Uterus (tissue), 2 donors: ENCODE data around the gene KIFC1.

Source experiments
- POLR2A ChIP-seq, 2 donors: fragments of 450-650 bp; IDR thresholded peaks; one replicate each; pipeline ENCODE4 v1.6.1; 2016; ENCODE audit warnings: antibody characterized with exemption in 2 of 2, mild to moderate bottlenecking in 1 of 2, moderate library complexity in 1 of 2
- TF ChIP-seq, protein P1 (sequence below), 4 experiments: fragments of 200-600 bp in 2 of 4; fragments of 450-650 bp in 2 of 4; sonication (generic) in 2 of 4; IDR thresholded peaks; one replicate each; pipeline ENCODE4 v1.5.1; 2016 to 2019; ENCODE audit warnings: antibody characterized with exemption in 4 of 4, mild to moderate bottlenecking in 2 of 4, moderate library complexity in 1 of 4

DNA sequence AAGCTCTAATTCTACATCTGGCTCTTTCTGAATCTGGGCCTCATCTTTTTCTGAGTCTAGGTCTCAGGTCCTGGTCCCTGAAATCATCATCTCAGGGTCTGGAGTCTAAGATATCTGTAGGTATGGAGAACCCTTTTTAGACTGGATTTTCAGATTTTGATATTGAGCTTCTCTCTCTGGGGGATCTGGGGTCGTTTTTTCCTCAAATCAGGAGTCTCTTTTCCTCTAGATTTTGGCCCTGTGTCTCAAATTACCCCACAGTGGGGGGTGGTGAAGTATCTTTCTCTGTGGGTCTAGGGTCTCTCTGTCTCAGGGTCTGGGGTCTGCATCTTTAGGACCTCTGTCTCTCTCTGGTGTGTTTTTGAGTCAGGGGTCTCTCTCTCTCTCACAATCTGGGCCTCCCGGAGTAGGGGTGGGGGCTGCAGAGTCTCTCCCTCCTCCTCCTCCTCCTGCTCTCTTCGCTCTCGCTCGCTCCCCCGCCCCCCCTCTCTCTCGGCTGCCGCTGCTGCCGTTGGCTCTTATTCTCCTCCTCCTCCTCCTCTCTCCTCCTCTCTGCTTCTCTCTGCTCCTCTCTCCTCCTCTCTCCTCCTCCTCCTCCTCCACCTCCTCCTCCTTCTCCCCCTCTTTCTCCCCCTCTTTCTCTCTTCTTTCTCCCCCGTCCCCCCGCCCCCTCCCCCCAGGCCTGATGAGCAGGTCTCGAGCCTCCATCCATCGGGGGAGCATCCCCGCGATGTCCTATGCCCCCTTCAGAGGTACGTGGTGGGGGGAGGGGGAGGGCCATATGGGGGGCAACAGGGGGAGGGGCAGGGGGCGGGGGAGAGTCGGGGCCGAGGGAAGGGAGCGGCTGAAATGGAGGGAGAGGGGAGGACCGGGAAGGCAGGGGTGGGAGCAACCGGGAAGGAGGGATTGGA, 28.2 kb downstream of the KIFC1 start, which contains the start of gene SYNGAP1:
- TF ChIP-seq, protein P1, sequence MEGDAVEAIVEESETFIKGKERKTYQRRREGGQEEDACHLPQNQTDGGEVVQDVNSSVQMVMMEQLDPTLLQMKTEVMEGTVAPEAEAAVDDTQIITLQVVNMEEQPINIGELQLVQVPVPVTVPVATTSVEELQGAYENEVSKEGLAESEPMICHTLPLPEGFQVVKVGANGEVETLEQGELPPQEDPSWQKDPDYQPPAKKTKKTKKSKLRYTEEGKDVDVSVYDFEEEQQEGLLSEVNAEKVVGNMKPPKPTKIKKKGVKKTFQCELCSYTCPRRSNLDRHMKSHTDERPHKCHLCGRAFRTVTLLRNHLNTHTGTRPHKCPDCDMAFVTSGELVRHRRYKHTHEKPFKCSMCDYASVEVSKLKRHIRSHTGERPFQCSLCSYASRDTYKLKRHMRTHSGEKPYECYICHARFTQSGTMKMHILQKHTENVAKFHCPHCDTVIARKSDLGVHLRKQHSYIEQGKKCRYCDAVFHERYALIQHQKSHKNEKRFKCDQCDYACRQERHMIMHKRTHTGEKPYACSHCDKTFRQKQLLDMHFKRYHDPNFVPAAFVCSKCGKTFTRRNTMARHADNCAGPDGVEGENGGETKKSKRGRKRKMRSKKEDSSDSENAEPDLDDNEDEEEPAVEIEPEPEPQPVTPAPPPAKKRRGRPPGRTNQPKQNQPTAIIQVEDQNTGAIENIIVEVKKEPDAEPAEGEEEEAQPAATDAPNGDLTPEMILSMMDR (IDR thresholded peaks at IDR 0.05), result no peak
- TF ChIP-seq POLR2A (IDR thresholded peaks at IDR 0.05), result peak in 1 of 2 donors; percentile 58
